Suprapubic skin (tissue), 3 donors: ENCODE results near the gene RAB5B.

Experiments
- EP300 ChIP-seq: sonication (generic); formaldehyde crosslinking; IDR thresholded peaks from one replicate; pipeline ENCODE4 v1.6.1; 2017; ENCODE audit warnings: antibody characterized with exemption
- POLR2A ChIP-seq, 2 donors: fragments of 450-650 bp; IDR thresholded peaks; one replicate each; pipeline ENCODE4 v1.6.1; 2017; ENCODE audit warnings: antibody characterized with exemption in 2 of 2, mild to moderate bottlenecking in 2 of 2, moderate library complexity in 2 of 2
- TF ChIP-seq, protein P1 (sequence below), 2 donors: fragments of 200-600 bp in 1 of 2; fragments of 450-650 bp in 1 of 2; sonication (generic) in 1 of 2; IDR thresholded peaks; one replicate each; pipeline ENCODE4 v1.5.1; 2016 to 2019; ENCODE audit warnings: antibody characterized with exemption in 2 of 2, mild to moderate bottlenecking in 1 of 2, moderate library complexity in 1 of 2

DNA sequence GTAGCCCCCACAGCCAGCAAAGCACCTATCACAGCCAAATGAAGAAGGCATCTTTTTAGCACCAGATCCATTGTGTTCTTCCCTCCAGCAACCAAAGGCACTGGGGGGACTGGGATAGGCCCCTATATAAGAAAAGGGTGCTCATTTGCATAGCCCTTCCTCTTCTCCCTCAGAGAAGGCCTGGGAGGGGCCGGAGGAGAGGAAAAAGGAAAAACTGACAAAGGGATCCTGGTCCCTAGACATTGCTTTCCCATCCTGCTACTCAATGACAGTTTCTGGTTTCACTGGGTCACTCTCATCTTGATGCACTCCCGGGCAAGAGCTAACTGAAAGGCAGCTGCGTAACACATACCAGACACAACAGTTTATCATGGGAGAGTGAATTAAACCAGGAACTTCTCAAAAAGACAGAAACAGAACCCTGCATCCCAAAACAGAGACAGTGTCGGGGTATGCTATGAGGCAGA lies 7.9 kb upstream of the RAB5B start, which contains the start of gene PMEL:
- TF ChIP-seq POLR2A (IDR thresholded peaks at IDR 0.05) (no peak), EP300 (no peak)
- TF ChIP-seq, protein P1, sequence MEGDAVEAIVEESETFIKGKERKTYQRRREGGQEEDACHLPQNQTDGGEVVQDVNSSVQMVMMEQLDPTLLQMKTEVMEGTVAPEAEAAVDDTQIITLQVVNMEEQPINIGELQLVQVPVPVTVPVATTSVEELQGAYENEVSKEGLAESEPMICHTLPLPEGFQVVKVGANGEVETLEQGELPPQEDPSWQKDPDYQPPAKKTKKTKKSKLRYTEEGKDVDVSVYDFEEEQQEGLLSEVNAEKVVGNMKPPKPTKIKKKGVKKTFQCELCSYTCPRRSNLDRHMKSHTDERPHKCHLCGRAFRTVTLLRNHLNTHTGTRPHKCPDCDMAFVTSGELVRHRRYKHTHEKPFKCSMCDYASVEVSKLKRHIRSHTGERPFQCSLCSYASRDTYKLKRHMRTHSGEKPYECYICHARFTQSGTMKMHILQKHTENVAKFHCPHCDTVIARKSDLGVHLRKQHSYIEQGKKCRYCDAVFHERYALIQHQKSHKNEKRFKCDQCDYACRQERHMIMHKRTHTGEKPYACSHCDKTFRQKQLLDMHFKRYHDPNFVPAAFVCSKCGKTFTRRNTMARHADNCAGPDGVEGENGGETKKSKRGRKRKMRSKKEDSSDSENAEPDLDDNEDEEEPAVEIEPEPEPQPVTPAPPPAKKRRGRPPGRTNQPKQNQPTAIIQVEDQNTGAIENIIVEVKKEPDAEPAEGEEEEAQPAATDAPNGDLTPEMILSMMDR (IDR thresholded peaks at IDR 0.05), result no peak
